Progenitor cell of endocrine pancreas (in vitro differentiated cells): ENCODE data around the gene MUC22. TPM values are rescaled to one million over a fixed set of nuclear protein-coding genes. Genes with fewer than 3 reads are reported as not detected.

Experiments used
- DNase-seq: peaks from one replicate; pipeline ENCODE4 v3.0.0; 2021; ENCODE audit warnings: low spot score; ENCODE audit not compliant: unreplicated experiment
- H3K27ac Mint-ChIP-seq: 2 replicates; pipeline ENCODE4 v1.8.0; 2021; ENCODE audit warnings: mild to moderate bottlenecking, moderate library complexity, mixed read lengths
- H3K27me3 Mint-ChIP-seq: 2 replicates; pipeline ENCODE4 v1.8.0; 2021; ENCODE audit warnings: mixed read lengths
- H3K36me3 Mint-ChIP-seq: 2 replicates; pipeline ENCODE4 v1.8.0; 2022; ENCODE audit warnings: mixed read lengths; ENCODE audit not compliant: insufficient read depth
- H3K4me1 Mint-ChIP-seq: 2 replicates; pipeline ENCODE4 v1.8.0; 2021; ENCODE audit warnings: low read depth, mixed read lengths
- H3K4me3 Mint-ChIP-seq: 2 replicates; pipeline ENCODE4 v1.8.0; 2021; ENCODE audit warnings: low read depth, mild to moderate bottlenecking, moderate library complexity, mixed read lengths
- H3K9me3 Mint-ChIP-seq: 2 replicates; pipeline ENCODE4 v1.8.0; 2021; ENCODE audit warnings: low read depth, mixed read lengths
- CTCF ChIP-seq: fragments of 200-600 bp; sonication (generic); IDR thresholded peaks from one replicate; pipeline ENCODE4 v1.5.0; 2021; ENCODE audit warnings: antibody characterized with exemption, mild to moderate bottlenecking; ENCODE audit not compliant: unreplicated experiment
- total RNA-seq: library from RNA; stranded (reverse); gene quantifications from 2 replicates; pipeline ENCODE4 v1.2.1, GENCODE V29; 2021

Gene MUC22
- total RNA-seq, 1 donor from 2014 or later, result not detected

- Mint-ChIP-seq H3K9me3 (no peaks in the 10 kb centered on the region), H3K4me1 (peaks cover 5% of the 10 kb centered on the region), H3K36me3 (no peaks in the 10 kb centered on the region), H3K27ac (no peak overlapping the region), H3K4me3 (no peak overlapping the region), H3K27me3 (peaks cover 6% of the 10 kb centered on the region)
- no peak for TF ChIP-seq CTCF
- no peak for DNase-seq
Measured at GRCh38 chr6:30987304-30987703, 23.0 kb upstream of the MUC22 start.

GRCh38 chr6:30988209-30988825, 22.0 kb upstream of the MUC22 start:
- Mint-ChIP-seq H3K36me3 (no peaks in the 10 kb centered on the region), H3K9me3 (no peaks in the 10 kb centered on the region), H3K27ac (no peak overlapping the region), H3K27me3 (peaks cover 6% of the 10 kb centered on the region), H3K4me3 (no peak overlapping the region), H3K4me1 (no peaks in the 10 kb centered on the region)
- no peak for TF ChIP-seq CTCF
- DNase-seq, result no peak

GRCh38 chr6:30990422-30991086, 19.7 kb upstream of the MUC22 start:
- Mint-ChIP-seq H3K36me3 (peaks cover 2% of the 10 kb centered on the region), H3K27ac (no peak overlapping the region), H3K27me3 (peaks cover 3% of the 10 kb centered on the region), H3K9me3 (peaks cover 5% of the 10 kb centered on the region), H3K4me3 (no peak overlapping the region), H3K4me1 (peaks cover 1% of the 10 kb centered on the region)
- no peak for DNase-seq
- TF ChIP-seq CTCF, result no peak

GRCh38 chr6:30991891-30992290, 18.4 kb upstream of the MUC22 start:
- Mint-ChIP-seq H3K27me3 (peaks cover 3% of the 10 kb centered on the region), H3K36me3 (peaks cover 2% of the 10 kb centered on the region), H3K4me1 (peaks cover 5% of the 10 kb centered on the region), H3K27ac (no peak overlapping the region), H3K9me3 (peaks cover 5% of the 10 kb centered on the region), H3K4me3 (no peak overlapping the region)
- no peak for TF ChIP-seq CTCF
- DNase-seq, result no peak

GRCh38 chr6:30997301-30997700, 13.0 kb upstream of the MUC22 start:
- no peak overlapping the region for H3K4me3 Mint-ChIP-seq
- peaks cover 5% of the 10 kb centered on the region for H3K4me1 Mint-ChIP-seq
- no peak for DNase-seq
- no peaks in the 10 kb centered on the region for H3K27me3 Mint-ChIP-seq
- peaks cover 5% of the 10 kb centered on the region for H3K9me3 Mint-ChIP-seq
- peaks cover 3% of the 10 kb centered on the region for H3K36me3 Mint-ChIP-seq
- no peak overlapping the region for H3K27ac Mint-ChIP-seq
- TF ChIP-seq CTCF, result no peak
